AG08396 (cell line): ENCODE measurements around the gene ZIC4.

Experiments used
- DNase-seq: peaks from one replicate; pipeline ENCODE4 v3.0.0; 2012; ENCODE audit warnings: low spot score, mixed read lengths

ZIC4 gene

GRCh38 chr3:147354623-147355022 is 51.7 kb downstream of the ZIC4 start:
- DNase-seq: no peak

GRCh38 chr3:147351301-147351700 is 55.0 kb downstream of the ZIC4 start:
- no peak for DNase-seq

GRCh38 chr3:147348976-147349375 is 57.4 kb downstream of the ZIC4 start:
- no peak for DNase-seq

- DNase-seq: no peak
Observed at GRCh38 chr3:147343926-147344325, 62.4 kb downstream of the ZIC4 start.

- no peak for DNase-seq
Observed at GRCh38 chr3:147341727-147342126, 64.6 kb downstream of the ZIC4 start.

GRCh38 chr3:147336543-147337278 is 69.6 kb downstream of the ZIC4 start:
- no peak for DNase-seq
